Pons (tissue), 1 donor: ENCODE measurements around the gene PACS1.

Source experiments
- DNase-seq: peaks from one replicate; pipeline ENCODE4 v3.0.0-alpha.2; 2016; ENCODE audit warnings: low spot score

Gene PACS1

GRCh38 chr11:66050581-66051231 lies 19.4 kb upstream of the PACS1 start:
- DNase-seq = no peak

- no peak for DNase-seq
Observed at GRCh38 chr11:66051371-66051765, 18.7 kb upstream of the PACS1 start.

GRCh38 chr11:66051766-66052663 lies 18.1 kb upstream of the PACS1 start, which contains the start of gene SF3B2:
TSS of gene SF3B2 (plus strand) at chr11:66052364. CDS start at chr11:66052385, 21 bp downstream.
- DNase-seq = peak; percentile 98

- DNase-seq = no peak
Observed at GRCh38 chr11:66052664-66052982, 17.4 kb upstream of the PACS1 start.

GRCh38 chr11:66055021-66055420 lies 15.1 kb upstream of the PACS1 start:
- no peak for DNase-seq

- DNase-seq = no peak
Observed at GRCh38 chr11:66056501-66056900, 13.6 kb upstream of the PACS1 start.

GRCh38 chr11:66059966-66060680 lies 9.9 kb upstream of the PACS1 start:
- DNase-seq = no peak

GRCh38 chr11:66061268-66061667 lies 8.8 kb upstream of the PACS1 start:
- DNase-seq = no peak

GRCh38 chr11:66062408-66062807 lies 7.7 kb upstream of the PACS1 start:
- no peak for DNase-seq

- no peak for DNase-seq
Observed at GRCh38 chr11:66063900-66064299, 6.2 kb upstream of the PACS1 start.

GRCh38 chr11:66064571-66064970 lies 5.5 kb upstream of the PACS1 start:
- no peak for DNase-seq

GRCh38 chr11:66066751-66067150 lies 3.3 kb upstream of the PACS1 start:
- no peak for DNase-seq

- no peak for DNase-seq
Observed at GRCh38 chr11:66067640-66068039, 2.4 kb upstream of the PACS1 start.

GRCh38 chr11:66068154-66068821 lies 1.8 kb upstream of the PACS1 start:
- peak; percentile 53 for DNase-seq

GRCh38 chr11:66068923-66069714 lies 953 bp upstream of the PACS1 start:
- peak; percentile 68 for DNase-seq

- DNase-seq = no peak
Observed at GRCh38 chr11:66070604-66071380, 720 bp downstream of the PACS1 start.

- no peak for DNase-seq
Observed at GRCh38 chr11:66071381-66071801, 1.3 kb downstream of the PACS1 start.

- no peak for DNase-seq
Observed at GRCh38 chr11:66072081-66072480, 2.0 kb downstream of the PACS1 start.

GRCh38 chr11:66072518-66072917 lies 2.4 kb downstream of the PACS1 start:
- no peak for DNase-seq

- DNase-seq = no peak
Observed at GRCh38 chr11:66073669-66074068, 3.6 kb downstream of the PACS1 start.

- DNase-seq = no peak
Observed at GRCh38 chr11:66075273-66075672, 5.2 kb downstream of the PACS1 start.
